Natural killer cell (primary cell): ENCODE measurements around the gene PRKG1. TPM values are rescaled to one million over a fixed set of nuclear protein-coding genes. Genes with fewer than 3 reads are reported as not detected.

Experiments used
- ATAC-seq, 3 donors: fragments of 150-1000 bp in 2 of 3; fragments of 200-7000 bp in 1 of 3; cut with Tn5 transposase; 1 replicate in 1 of 3; 2 replicates in 2 of 3; pipeline ENCODE4 v1.10.0; 2021; ENCODE audit warnings: mild to moderate bottlenecking in 2 of 3, moderate library complexity in 2 of 3
- DNase-seq, 2 donors: peaks; one replicate each; pipeline versions ENCODE4 v3.0.0 to v3.0.0-alpha.2; 2013 to 2021; ENCODE audit warnings: mixed read lengths in 1 of 2
- H3K27ac ChIP-seq: one replicate; pipeline ENCODE4 v1.5.1; 2013; ENCODE audit warnings: mild to moderate bottlenecking, low read length
- H3K27me3 ChIP-seq: one replicate; pipeline ENCODE4 v1.6.1; 2013; ENCODE audit warnings: low read length; ENCODE audit not compliant: control insufficient read depth, insufficient read depth
- H3K36me3 ChIP-seq: one replicate; pipeline ENCODE4 v1.6.1; 2013; ENCODE audit warnings: low read length; ENCODE audit not compliant: control insufficient read depth, insufficient read depth
- H3K4me1 ChIP-seq: one replicate; pipeline ENCODE4 v1.6.1; 2013; ENCODE audit warnings: low read length; ENCODE audit not compliant: control insufficient read depth, insufficient read depth
- H3K4me3 ChIP-seq: one replicate; pipeline ENCODE4 v1.5.1; 2013; ENCODE audit warnings: low read length
- H3K9me3 ChIP-seq: one replicate; pipeline ENCODE4 v1.6.1; 2013; ENCODE audit warnings: low read length; ENCODE audit not compliant: control insufficient read depth, insufficient read depth
- H3K27ac Mint-ChIP-seq, 2 donors: one replicate each; pipeline ENCODE4 v1.8.0; 2022; ENCODE audit warnings: mild to moderate bottlenecking in 2 of 2, mixed read lengths in 2 of 2, moderate library complexity in 1 of 2
- H3K27me3 Mint-ChIP-seq, 2 donors: one replicate each; pipeline ENCODE4 v1.8.0; 2022; ENCODE audit warnings: low read depth in 2 of 2, mixed read lengths in 2 of 2
- H3K36me3 Mint-ChIP-seq: one replicate; pipeline ENCODE4 v1.8.0; 2022; ENCODE audit warnings: mixed read lengths
- H3K4me1 Mint-ChIP-seq, 2 donors: one replicate each; pipeline ENCODE4 v1.8.0; 2022; ENCODE audit warnings: mixed read lengths in 2 of 2
- H3K4me3 Mint-ChIP-seq: one replicate; pipeline ENCODE4 v1.8.0; 2022; ENCODE audit warnings: mild to moderate bottlenecking, moderate library complexity, mixed read lengths
- H3K9me3 Mint-ChIP-seq, 2 donors: one replicate each; pipeline ENCODE4 v1.8.0; 2022; ENCODE audit warnings: mixed read lengths in 2 of 2
- CTCF ChIP-seq: fragments of 200-600 bp; IDR thresholded peaks from one replicate; pipeline ENCODE4 v1.8.0; 2022; ENCODE audit warnings: antibody characterized with exemption
- WGBS: methylation state at CpG from one replicate; pipeline ENCODE4 v1.1.7; 2013; ENCODE audit warnings: missing lambda C conversion rate; ENCODE audit not compliant: insufficient coverage; 5-methylcytosine and 5-hydroxymethylcytosine counted together
- intact Hi-C: fragments of 100-400 bp; cut with micrococcal nuclease; formaldehyde crosslinking; loops from one replicate; pipeline ENCODE4 v1.14.2; 2022
- total RNA-seq, 4 donors: library from RNA; stranded (reverse); fragments of 120-200 nt in 1 of 4; gene quantifications; one replicate each; pipeline versions ENCODE4 v1.2.3 to v1.2.4, GENCODE V29; 2013 to 2022

PRKG1 gene
- total RNA-seq, 3 donors from 2014 or later (not counting 1 experiment from before 2014, with no cell fraction given): 0.23 to 0.41 (median 0.35) TPM

GRCh38 chr10:52335665-52336064 is 1261.4 kb downstream of the PRKG1 start:
- no peak for DNase-seq
- Mint-ChIP-seq H3K27me3 (peaks cover 3 to 7% of the 10 kb centered on the region in 2 donors), H3K4me1 (no peaks in the 10 kb centered on the region), H3K4me3 (no peak overlapping the region), H3K36me3 (no peaks in the 10 kb centered on the region), H3K27ac (no peak overlapping the region), H3K9me3 (no peaks in the 10 kb centered on the region)
- Histone ChIP-seq H3K36me3 (no peaks in the 10 kb centered on the region), H3K4me3 (no peak overlapping the region), H3K27ac (no peak overlapping the region), H3K4me1 (no peaks in the 10 kb centered on the region), H3K9me3 (no peaks in the 10 kb centered on the region), H3K27me3 (no peaks in the 10 kb centered on the region)
- intact Hi-C loops: no loop called here
- no peak for TF ChIP-seq CTCF
- no peak for ATAC-seq
- no CpG with 5 or more reads among the region's 1 CpG for WGBS

GRCh38 chr10:52337225-52337624 is 1262.9 kb downstream of the PRKG1 start:
- no peak for ATAC-seq
- DNase-seq: no peak
- no CpG with 5 or more reads among the region's 1 CpG for WGBS
- no peak for TF ChIP-seq CTCF
- no peak overlapping the region for H3K27ac Mint-ChIP-seq
- H3K27ac ChIP-seq: no peak overlapping the region
- H3K27me3 Mint-ChIP-seq: peaks cover 3 to 7% of the 10 kb centered on the region in 2 donors
- H3K4me3 Mint-ChIP-seq: no peak overlapping the region
- no peaks in the 10 kb centered on the region for H3K36me3 ChIP-seq
- H3K4me1 Mint-ChIP-seq: no peaks in the 10 kb centered on the region
- H3K4me1 ChIP-seq: no peaks in the 10 kb centered on the region
- H3K36me3 Mint-ChIP-seq: no peaks in the 10 kb centered on the region
- no peaks in the 10 kb centered on the region for H3K27me3 ChIP-seq
- intact Hi-C loops: no loop called here
- no peaks in the 10 kb centered on the region for H3K9me3 Mint-ChIP-seq
- H3K9me3 ChIP-seq: no peaks in the 10 kb centered on the region
- no peak overlapping the region for H3K4me3 ChIP-seq

- H3K9me3 Mint-ChIP-seq: no peaks in the 10 kb centered on the region
- H3K4me1 Mint-ChIP-seq: no peaks in the 10 kb centered on the region
- Histone ChIP-seq H3K9me3 (no peaks in the 10 kb centered on the region), H3K4me3 (no peak overlapping the region), H3K4me1 (no peaks in the 10 kb centered on the region), H3K36me3 (no peaks in the 10 kb centered on the region), H3K27ac (no peak overlapping the region), H3K27me3 (no peaks in the 10 kb centered on the region)
- TF ChIP-seq CTCF: no peak
- 53% methylated on average over 2 of the region's 4 CpGs for WGBS
- no peak overlapping the region for H3K4me3 Mint-ChIP-seq
- DNase-seq: no peak
- no peaks in the 10 kb centered on the region for H3K27me3 Mint-ChIP-seq
- H3K27ac Mint-ChIP-seq: no peak overlapping the region
- ATAC-seq: no peak
- intact Hi-C loops: no loop called here
- H3K36me3 Mint-ChIP-seq: no peaks in the 10 kb centered on the region
These were observed 1269.2 kb downstream of the PRKG1 start for GRCh38 chr10:52343439-52343838.
